Liver (tissue), 9 donors: Measurements from ENCODE around the gene SUN3. TPM values are rescaled to one million over a fixed set of nuclear protein-coding genes. Genes with fewer than 3 reads are reported as not detected.
A peak's percentile ranks its signal among the peaks of the same experiment; 100 is the strongest.
"Not testable (repeated sequence)": the region's sequence is repeated elsewhere in the genome, so short reads cannot be mapped to it uniquely, and the experiment has no call there.

Source experiments
- DNase-seq: peaks from one replicate; pipeline ENCODE4 v3.0.0-alpha.2; 2017; ENCODE audit warnings: low spot score
- H3K27ac ChIP-seq, 2 donors: one replicate each; pipeline ENCODE4 v1.7.0; 2013; ENCODE audit warnings: inconsistent platforms in 2 of 2, low read length in 2 of 2, control low read depth in 1 of 2, low read depth in 1 of 2, mild to moderate bottlenecking in 1 of 2
- H3K27me3 ChIP-seq, 4 donors: one replicate each; pipeline versions ENCODE4 v1.6.1 to v1.7.0; 2013; ENCODE audit warnings: low read length in 3 of 4, inconsistent platforms in 1 of 4, mild to moderate bottlenecking in 1 of 4, moderate library complexity in 1 of 4; ENCODE audit not compliant: control insufficient read depth in 4 of 4, insufficient read depth in 4 of 4
- H3K36me3 ChIP-seq, 4 donors: one replicate each; pipeline versions ENCODE4 v1.6.1 to v1.7.0; 2013; ENCODE audit warnings: low read length in 3 of 4, mild to moderate bottlenecking in 3 of 4, low read depth in 1 of 4, moderate library complexity in 1 of 4; ENCODE audit not compliant: control insufficient read depth in 4 of 4, insufficient read depth in 3 of 4
- H3K4me1 ChIP-seq, 4 donors: one replicate each; pipeline versions ENCODE4 v1.6.1 to v1.7.0; 2013; ENCODE audit warnings: low read length in 3 of 4, mild to moderate bottlenecking in 3 of 4, moderate library complexity in 1 of 4; ENCODE audit not compliant: control insufficient read depth in 4 of 4, insufficient read depth in 4 of 4
- H3K4me3 ChIP-seq, 3 donors: one replicate each; pipeline versions ENCODE4 v1.6.1 to v1.7.0; 2013; ENCODE audit warnings: low read length in 3 of 3, control low read depth in 1 of 3, low read depth in 1 of 3, mild to moderate bottlenecking in 1 of 3
- H3K9ac ChIP-seq, 2 donors: one replicate each; pipeline ENCODE4 v1.7.0; 2013; ENCODE audit warnings: low read length in 2 of 2, mild to moderate bottlenecking in 2 of 2, moderate library complexity in 2 of 2, control low read depth in 1 of 2, low read depth in 1 of 2
- H3K9me3 ChIP-seq, 4 donors: one replicate each; pipeline versions ENCODE4 v1.6.1 to v1.7.0; 2013; ENCODE audit warnings: low read length in 3 of 4; ENCODE audit not compliant: control insufficient read depth in 4 of 4
- EGR1 ChIP-seq, 2 donors: IDR thresholded peaks; 2 replicates each; pipeline ENCODE4 v1.6.1; 2016 to 2018; ENCODE audit warnings: antibody characterized with exemption in 2 of 2, low read depth in 2 of 2
- FOXA1 ChIP-seq: IDR thresholded peaks from 2 replicates; pipeline ENCODE4 v1.6.1; 2016; ENCODE audit warnings: antibody characterized with exemption
- FOXA2 ChIP-seq: IDR thresholded peaks from 2 replicates; pipeline ENCODE4 v1.6.1; 2016; ENCODE audit warnings: antibody characterized with exemption
- HNF4G ChIP-seq: IDR thresholded peaks from 2 replicates; pipeline ENCODE4 v1.6.1; 2016; ENCODE audit warnings: antibody characterized with exemption
- JUND ChIP-seq, 2 donors: IDR thresholded peaks; 2 replicates each; pipeline ENCODE4 v1.6.1; 2016; ENCODE audit warnings: antibody characterized with exemption in 2 of 2
- NR2F2 ChIP-seq: IDR thresholded peaks from 2 replicates; pipeline ENCODE4 v1.6.1; 2016; ENCODE audit warnings: antibody characterized with exemption
- REST ChIP-seq: IDR thresholded peaks from 2 replicates; pipeline ENCODE4 v1.6.1; 2016; ENCODE audit warnings: antibody characterized with exemption, mild to moderate bottlenecking
- RXRA ChIP-seq, 2 donors: IDR thresholded peaks; 2 replicates each; pipeline ENCODE4 v1.6.1; 2017 to 2018; ENCODE audit warnings: antibody characterized with exemption in 2 of 2, mild to moderate bottlenecking in 1 of 2
- SP1 ChIP-seq: IDR thresholded peaks from 2 replicates; pipeline ENCODE4 v1.6.1; 2018; ENCODE audit warnings: antibody characterized with exemption, mild to moderate bottlenecking
- WGBS: extraction: QIAGEN DNeasy Blood & Tissue Kit; methylation state at CpG from one replicate; pipeline ENCODE4 v1.1.7; 2013; 5-methylcytosine and 5-hydroxymethylcytosine counted together
- polyA plus RNA-seq, 2 donors: library from polyadenylated mRNA; stranded (reverse) in 1 of 2; unstranded in 1 of 2; fragments of 200-250 nt in 1 of 2; fragments of >200 nt in 1 of 2; fragmentation: Nextera tagmentation in 1 of 2; extraction: Ambion mirVana in 1 of 2; gene quantifications; one replicate each; pipeline versions ENCODE4 v1.2.1 to v1.2.3, GENCODE V29; 2013 to 2015
- total RNA-seq, 2 donors: library from RNA; depleted of rRNA; stranded (reverse); fragments of >200 nt; gene quantifications; one replicate each; pipeline ENCODE4 v1.2.3, GENCODE V29; 2014
- donor health status: healthy.
- donor health status: healthy.
- donor health status: healthy.
- donor health status: healthy.
- donor health status: healthy.

SUN3 gene
- total and polyA plus RNA-seq, 4 donors = not detected

- DNase-seq = no peak
- H3K27me3 ChIP-seq = no peaks in the 10 kb centered on the region
- H3K9ac ChIP-seq = no peak overlapping the region
- no peaks in the 10 kb centered on the region for H3K36me3 ChIP-seq
- H3K9me3 ChIP-seq = no peaks in the 10 kb centered on the region
- TF ChIP-seq NR2F2 = peak; percentile 12
- no peak for TF ChIP-seq FOXA1
- no peak overlapping the region for H3K27ac ChIP-seq
- WGBS = 88% methylated on average over 8 of the region's 8 CpGs
- no peaks in the 10 kb centered on the region for H3K4me1 ChIP-seq
- no peak overlapping the region for H3K4me3 ChIP-seq
Observed at GRCh38 chr7:47943676-47944474, 85.0 kb downstream of the SUN3 start.

GRCh38 chr7:47942651-47943050, 86.3 kb downstream of the SUN3 start:
- H3K4me3 ChIP-seq, H3K27me3 ChIP-seq, H3K9me3 ChIP-seq, H3K36me3 ChIP-seq, H3K9ac ChIP-seq, H3K27ac ChIP-seq, H3K4me1 ChIP-seq, DNase-seq: not testable (repeated sequence)
- 92% methylated on average over 10 of the region's 10 CpGs for WGBS

GRCh38 chr7:47942132-47942531, 86.8 kb downstream of the SUN3 start:
- TF ChIP-seq EGR1 (IDR thresholded peaks at IDR 0.05; ENCODE audit: low read depth in 2 of 2) (no peak), HNF4G (no peak), RXRA (IDR thresholded peaks at IDR 0.05) (no peak), SP1 (no peak), FOXA2 (no peak), NR2F2 (no peak), REST (no peak), FOXA1 (no peak)
- H3K9me3 ChIP-seq = no peaks in the 10 kb centered on the region
- no peak overlapping the region for H3K27ac ChIP-seq
- no peaks in the 10 kb centered on the region for H3K4me1 ChIP-seq
- WGBS = 87% methylated on average over 10 of the region's 10 CpGs
- no peak overlapping the region for H3K4me3 ChIP-seq
- H3K27me3 ChIP-seq = no peaks in the 10 kb centered on the region
- no peaks in the 10 kb centered on the region for H3K36me3 ChIP-seq
- no peak for DNase-seq
- H3K9ac ChIP-seq = no peak overlapping the region

- no peak for TF ChIP-seq SP1
- TF ChIP-seq JUND (IDR thresholded peaks at IDR 0.05) = peak in 1 of 2 donors; percentile 17
- 73% methylated on average over 9 of the region's 9 CpGs for WGBS
- Histone ChIP-seq H3K36me3 (no peaks in the 10 kb centered on the region), H3K27ac (peak overlapping the region; percentile 15 to 61), H3K9ac (no peak overlapping the region), H3K27me3 (no peaks in the 10 kb centered on the region), H3K9me3 (no peaks in the 10 kb centered on the region), H3K4me1 (no peaks in the 10 kb centered on the region), H3K4me3 (no peak overlapping the region)
- no peak for DNase-seq
Observed at GRCh38 chr7:47941136-47941844, 87.6 kb downstream of the SUN3 start.
